GM04503 (cell line): Measurements from ENCODE around the gene MEST.
A peak's percentile ranks its signal among the peaks of the same experiment; 100 is the strongest.
"Not testable (repeated sequence)": the region's sequence is repeated elsewhere in the genome, so short reads cannot be mapped to it uniquely, and the experiment has no call there.

Experiments
- DNase-seq: peaks from one replicate; pipeline ENCODE4 v3.0.0-alpha.2; 2012; ENCODE audit warnings: low read depth

Gene MEST

GRCh38 chr7:130485734-130486113, 6.2 kb upstream of the MEST start:
- DNase-seq = no peak

- DNase-seq = no peak
Observed at GRCh38 chr7:130486114-130486953, 5.6 kb upstream of the MEST start.

- DNase-seq = no peak
Observed at GRCh38 chr7:130486954-130487436, 4.9 kb upstream of the MEST start.

GRCh38 chr7:130488392-130489139, 3.3 kb upstream of the MEST start:
- no peak for DNase-seq

GRCh38 chr7:130489140-130489983, 2.5 kb upstream of the MEST start:
- DNase-seq = no peak

- no peak for DNase-seq
Observed at GRCh38 chr7:130490311-130490791, 1.5 kb upstream of the MEST start.

- no peak for DNase-seq
Observed at GRCh38 chr7:130490888-130491804, 739 bp upstream of the MEST start.

GRCh38 chr7:130492523-130493274, 814 bp downstream of the MEST start:
- DNase-seq = no peak

GRCh38 chr7:130493275-130493873, 1.5 kb downstream of the MEST start:
- DNase-seq = no peak

GRCh38 chr7:130494431-130494858, 2.6 kb downstream of the MEST start:
- no peak for DNase-seq

GRCh38 chr7:130500463-130500862, 8.6 kb downstream of the MEST start:
- no peak for DNase-seq

GRCh38 chr7:130500910-130501309, 9.0 kb downstream of the MEST start:
- DNase-seq = no peak

- peak; percentile 12 for DNase-seq
Observed at GRCh38 chr7:130505753-130506152, 13.9 kb downstream of the MEST start.

- DNase-seq = no peak
Observed at GRCh38 chr7:130506358-130506757, 14.5 kb downstream of the MEST start.

- DNase-seq = not testable (repeated sequence)
Observed at GRCh38 chr7:130512038-130512437, 20.2 kb downstream of the MEST start.

- DNase-seq = no peak
Observed at GRCh38 chr7:130513447-130513846, 21.6 kb downstream of the MEST start.

GRCh38 chr7:130515315-130516040, 23.6 kb downstream of the MEST start:
- DNase-seq = no peak

- DNase-seq = no peak
Observed at GRCh38 chr7:130521258-130521951, 29.5 kb downstream of the MEST start.
